Activated T-cell treated with anti-CD3 and anti-CD28 coated beads, Interleukin-2, amount 50 U/mL, for 72 hours (primary cell): ENCODE measurements around the gene ABCA4. TPM values are rescaled to one million over a fixed set of nuclear protein-coding genes. Genes with fewer than 3 reads are reported as not detected.
A peak's percentile ranks its signal among the peaks of the same experiment; 100 is the strongest.

Source experiments
- ATAC-seq, 2 donors: fragments of 150-1000 bp; cut with Tn5 transposase; replicated peaks in 1 of 2; 2 replicates each; pipeline ENCODE4 v1.10.0; 2021; ENCODE audit warnings: moderate library complexity in 2 of 2, mild to moderate bottlenecking in 1 of 2
- DNase-seq, 2 donors: peaks; one replicate each; pipeline ENCODE4 v3.0.0; 2021 to 2022; ENCODE audit warnings: mixed read lengths in 1 of 2
- H3K27ac Mint-ChIP-seq: one replicate; pipeline ENCODE4 v1.8.0; 2022; ENCODE audit warnings: mild to moderate bottlenecking, moderate library complexity, mixed read lengths
- H3K27me3 Mint-ChIP-seq: one replicate; pipeline ENCODE4 v1.8.0; 2022; ENCODE audit warnings: low read depth, mixed read lengths
- H3K36me3 Mint-ChIP-seq, 2 donors: one replicate each; pipeline ENCODE4 v1.8.0; 2022; ENCODE audit warnings: mixed read lengths in 2 of 2, mild to moderate bottlenecking in 1 of 2; ENCODE audit not compliant: insufficient read depth in 2 of 2
- H3K4me1 Mint-ChIP-seq: one replicate; pipeline ENCODE4 v1.8.0; 2022; ENCODE audit warnings: low read depth, mixed read lengths
- H3K4me3 Mint-ChIP-seq, 2 donors: one replicate each; pipeline ENCODE4 v1.8.0; 2022; ENCODE audit warnings: mild to moderate bottlenecking in 2 of 2, mixed read lengths in 2 of 2, moderate library complexity in 2 of 2
- H3K9me3 Mint-ChIP-seq, 2 donors: one replicate each; pipeline ENCODE4 v1.8.0; 2022; ENCODE audit warnings: mixed read lengths in 2 of 2
- total RNA-seq, 2 donors: library from RNA; stranded (reverse); gene quantifications; one replicate each; pipeline ENCODE4 v1.2.3, GENCODE V29; 2022

ABCA4 gene
- total RNA-seq, 2 donors from 2014 or later, result 0.53 to 2.5 TPM

DNA sequence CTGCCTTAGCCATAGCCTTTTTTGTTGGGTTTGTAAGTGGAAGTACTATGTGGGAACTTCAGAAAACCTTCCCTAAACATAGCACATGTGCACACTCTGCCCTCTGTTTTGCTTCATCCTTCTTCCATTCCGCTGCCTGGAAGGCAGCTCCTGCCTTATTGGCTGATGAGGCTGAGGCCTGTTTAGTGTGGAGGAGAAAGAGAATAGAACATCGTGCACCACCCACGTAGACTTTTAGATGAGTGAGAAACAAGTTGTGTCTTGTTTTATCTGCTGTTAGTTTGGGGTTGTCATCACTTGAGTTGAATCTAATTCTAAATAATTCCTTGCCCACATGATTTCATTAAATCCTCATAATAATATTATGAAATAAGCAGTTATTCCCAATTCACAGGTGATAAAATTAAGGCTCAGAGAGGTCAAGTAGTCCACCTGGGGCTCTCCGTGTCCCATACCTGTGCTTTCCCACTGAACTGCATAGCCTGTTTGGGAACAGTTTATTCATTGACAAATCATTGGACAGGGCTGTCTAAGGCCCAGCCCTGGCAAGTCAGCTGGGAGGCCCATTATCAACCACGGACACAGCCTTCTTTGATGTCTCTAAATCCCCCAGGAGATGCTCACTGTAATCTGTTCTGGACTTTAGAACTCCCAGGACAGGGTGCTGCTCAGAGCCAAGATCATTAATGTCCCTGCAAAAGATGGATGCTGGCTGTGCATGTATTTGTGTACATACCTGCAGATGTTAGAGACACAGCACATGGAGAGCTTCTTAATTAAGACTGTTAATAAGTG lies 93.0 kb downstream of the ABCA4 start:
- Mint-ChIP-seq H3K27ac (no peak overlapping the region), H3K9me3 (no peaks in the 10 kb centered on the region), H3K4me3 (no peak overlapping the region), H3K36me3 (no peaks in the 10 kb centered on the region), H3K4me1 (peaks cover 44% of the 10 kb centered on the region), H3K27me3 (peaks cover 15% of the 10 kb centered on the region)
- ATAC-seq (no peak), DNase-seq (no peak)

DNA sequence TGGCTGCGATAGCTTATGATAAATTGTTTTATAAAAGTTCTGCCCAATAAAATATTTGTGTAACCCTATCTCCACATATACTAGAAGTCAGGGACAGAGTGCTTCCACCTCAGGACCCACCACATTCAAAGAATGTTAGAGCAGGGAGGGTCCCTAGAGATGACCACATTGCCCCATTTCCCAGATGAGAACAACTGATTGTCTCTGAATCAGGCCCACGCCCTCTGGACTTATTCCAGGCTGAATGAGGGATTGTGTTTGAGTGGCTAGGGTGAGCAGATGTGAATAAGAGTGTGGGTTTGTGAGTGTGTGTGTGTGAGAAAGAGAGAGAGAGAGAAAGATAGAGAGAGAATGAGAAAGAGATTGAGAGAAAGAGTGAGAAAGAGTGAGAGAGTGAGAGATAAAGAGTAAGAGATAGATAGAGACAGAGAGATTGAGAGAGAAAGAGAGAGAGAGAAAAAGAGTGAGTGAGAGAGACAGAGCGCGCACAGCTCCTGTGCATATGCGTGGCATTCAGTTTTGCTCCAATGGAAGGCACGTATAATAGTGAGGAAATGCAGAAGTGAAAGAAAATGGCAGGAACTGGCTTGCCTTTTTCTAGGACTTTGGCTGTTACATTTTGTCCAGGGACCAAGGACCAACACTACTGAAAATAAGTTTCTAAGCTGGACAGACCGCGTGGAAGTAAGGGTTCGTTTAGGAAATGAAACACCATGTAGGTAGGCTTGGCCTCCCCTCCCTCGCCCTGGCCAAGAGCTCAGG lies 94.1 kb downstream of the ABCA4 start:
- H3K4me3 Mint-ChIP-seq, result no peak overlapping the region
- no peak overlapping the region for H3K27ac Mint-ChIP-seq
- H3K36me3 Mint-ChIP-seq, result no peaks in the 10 kb centered on the region
- H3K4me1 Mint-ChIP-seq, result peaks cover 43% of the 10 kb centered on the region
- DNase-seq, result no peak
- H3K9me3 Mint-ChIP-seq, result no peaks in the 10 kb centered on the region
- peaks cover 8% of the 10 kb centered on the region for H3K27me3 Mint-ChIP-seq
- ATAC-seq, result no peak

DNA sequence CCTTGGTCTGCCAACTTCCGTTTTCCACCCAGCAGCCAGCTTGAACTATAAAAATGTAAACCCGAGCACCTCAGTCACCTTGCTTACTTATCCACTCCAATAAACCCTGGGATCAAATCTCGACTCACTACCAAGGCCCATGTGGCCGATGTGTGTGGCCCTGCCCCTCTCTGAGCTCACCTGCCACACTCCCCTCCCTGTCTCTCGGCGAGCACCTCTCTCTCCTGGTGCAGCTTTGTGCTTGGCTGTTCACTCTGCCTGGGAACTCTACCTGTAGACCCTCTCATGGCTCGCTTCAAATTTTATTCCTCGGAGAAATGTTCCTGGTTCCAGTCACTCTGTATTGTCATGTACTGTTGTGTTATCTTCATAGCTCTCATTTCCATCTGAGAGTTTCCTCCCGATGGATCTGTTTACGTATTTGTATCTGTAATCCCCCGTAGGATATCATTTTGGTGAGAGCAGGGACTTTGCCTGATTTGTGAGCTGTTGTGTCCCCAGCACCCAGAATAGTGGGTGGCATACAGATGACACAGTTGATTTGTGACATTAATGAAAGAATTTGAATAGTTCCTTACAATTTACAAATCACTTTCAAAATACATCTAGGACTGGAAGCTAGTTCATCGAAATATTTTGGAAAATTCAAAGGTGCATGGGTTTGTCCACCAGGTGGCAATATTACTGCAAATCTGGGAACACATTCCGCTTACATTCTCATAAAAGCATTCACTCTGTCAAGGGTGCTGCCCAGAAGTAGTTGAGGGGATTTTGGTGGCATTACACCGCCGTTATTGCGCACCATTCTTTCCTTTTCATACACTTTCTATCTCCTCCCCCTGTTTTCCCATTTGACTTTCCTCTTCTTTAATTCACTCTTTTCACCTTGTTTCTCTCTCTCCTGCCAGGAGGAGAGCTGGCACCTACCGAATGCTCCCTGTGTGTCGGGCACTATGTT lies 95.3 kb downstream of the ABCA4 start:
- Mint-ChIP-seq H3K4me3 (peak overlapping the region; percentile 27 to 31), H3K9me3 (no peaks in the 10 kb centered on the region), H3K4me1 (peaks cover 38% of the 10 kb centered on the region), H3K27me3 (peaks cover 8% of the 10 kb centered on the region), H3K27ac (peak overlapping the region; percentile 76), H3K36me3 (no peaks in the 10 kb centered on the region)
- DNase-seq (no peak), ATAC-seq (peak; percentile 39 to 42)

- H3K27ac Mint-ChIP-seq, result no peak overlapping the region
- DNase-seq, result no peak
- ATAC-seq, result no peak
- H3K27me3 Mint-ChIP-seq, result peaks cover 8% of the 10 kb centered on the region
- no peaks in the 10 kb centered on the region for H3K9me3 Mint-ChIP-seq
- no peak overlapping the region for H3K4me3 Mint-ChIP-seq
- no peaks in the 10 kb centered on the region for H3K36me3 Mint-ChIP-seq
- H3K4me1 Mint-ChIP-seq, result peaks cover 32% of the 10 kb centered on the region
Measured at GRCh38 chr1:94024104-94024792, 96.7 kb downstream of the ABCA4 start.

DNA sequence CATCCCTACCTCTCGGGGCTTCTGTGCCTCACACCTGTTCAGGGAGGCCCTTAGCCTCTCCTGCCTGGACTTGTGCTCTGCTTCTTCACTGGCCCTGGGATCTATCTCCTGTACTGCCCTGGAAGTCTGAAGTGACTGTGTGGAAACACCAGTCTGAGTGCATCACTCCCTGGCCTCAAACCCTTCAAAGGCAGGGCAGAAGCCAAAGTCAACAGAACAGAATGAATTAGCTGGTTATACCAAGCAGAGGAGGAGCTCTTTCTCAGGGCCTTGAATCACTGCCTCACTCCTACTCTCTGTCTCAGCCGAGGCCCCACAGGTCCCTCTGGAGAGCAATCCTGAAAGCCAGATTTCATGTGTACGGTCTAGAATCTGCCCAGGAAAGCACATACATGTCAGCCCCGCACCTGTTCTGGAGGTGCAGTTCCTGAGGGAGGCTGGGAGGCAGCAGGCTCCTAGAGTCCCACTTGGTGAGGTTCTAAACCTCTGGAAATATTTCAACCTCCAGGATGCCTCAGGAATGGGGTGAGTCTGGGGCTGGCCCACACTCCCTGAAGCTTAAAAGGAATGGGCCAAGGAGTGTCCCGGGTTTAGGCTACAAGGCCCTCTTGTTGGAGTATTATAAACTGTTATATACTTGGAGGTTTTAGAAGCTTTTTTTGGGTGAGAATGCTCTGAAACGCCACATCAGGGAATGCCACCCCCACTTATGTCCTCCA lies 98.3 kb downstream of the ABCA4 start:
- H3K4me1 Mint-ChIP-seq, result peaks cover 26% of the 10 kb centered on the region
- no peak overlapping the region for H3K4me3 Mint-ChIP-seq
- no peaks in the 10 kb centered on the region for H3K9me3 Mint-ChIP-seq
- peaks cover 8% of the 10 kb centered on the region for H3K27me3 Mint-ChIP-seq
- DNase-seq (no peak), ATAC-seq (peak; percentile 31 to 48)
- no peaks in the 10 kb centered on the region for H3K36me3 Mint-ChIP-seq
- H3K27ac Mint-ChIP-seq, result no peak overlapping the region

- Mint-ChIP-seq H3K27ac (no peak overlapping the region), H3K36me3 (no peaks in the 10 kb centered on the region), H3K27me3 (peaks cover 8% of the 10 kb centered on the region), H3K4me3 (no peak overlapping the region), H3K9me3 (no peaks in the 10 kb centered on the region), H3K4me1 (peaks cover 32% of the 10 kb centered on the region)
- DNase-seq (no peak), ATAC-seq (no peak)
Measured at GRCh38 chr1:94020764-94021579, 100.0 kb downstream of the ABCA4 start.

GRCh38 chr1:94019327-94019726 lies 101.6 kb downstream of the ABCA4 start:
- Mint-ChIP-seq H3K4me3 (no peak overlapping the region), H3K27ac (no peak overlapping the region), H3K27me3 (peaks cover under 1% of the 10 kb centered on the region), H3K4me1 (peaks cover 39% of the 10 kb centered on the region), H3K36me3 (no peaks in the 10 kb centered on the region), H3K9me3 (no peaks in the 10 kb centered on the region)
- ATAC-seq, result no peak
- no peak for DNase-seq

GRCh38 chr1:94017155-94017829 lies 103.7 kb downstream of the ABCA4 start:
- no peaks in the 10 kb centered on the region for H3K9me3 Mint-ChIP-seq
- H3K4me3 Mint-ChIP-seq, result peak overlapping the region; percentile 5 to 18
- H3K4me1 Mint-ChIP-seq, result peaks cover 35% of the 10 kb centered on the region
- no peaks in the 10 kb centered on the region for H3K36me3 Mint-ChIP-seq
- DNase-seq (peak; percentile 57 to 63), ATAC-seq (peak; percentile 97 to 98)
- H3K27ac Mint-ChIP-seq, result peak overlapping the region; percentile 3
- peaks cover 19% of the 10 kb centered on the region for H3K27me3 Mint-ChIP-seq

DNA sequence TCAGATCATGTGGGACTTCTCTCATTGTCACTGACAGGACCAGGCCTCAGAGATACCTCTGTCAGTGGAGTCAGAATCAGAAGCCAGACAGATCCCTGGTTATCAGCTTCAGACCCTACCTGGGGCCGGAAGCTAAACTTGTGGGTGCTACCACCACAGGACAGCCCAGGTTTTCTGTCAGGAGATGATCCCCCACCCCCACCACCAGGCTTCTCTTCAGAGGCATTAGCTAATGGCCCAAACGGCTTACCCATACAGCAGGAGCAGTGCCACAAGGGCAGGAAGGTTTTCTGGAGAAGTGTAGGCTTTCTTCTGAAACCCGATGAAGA lies 105.5 kb downstream of the ABCA4 start:
- peaks cover 19% of the 10 kb centered on the region for H3K27me3 Mint-ChIP-seq
- H3K9me3 Mint-ChIP-seq, result no peaks in the 10 kb centered on the region
- peaks cover 34% of the 10 kb centered on the region for H3K4me1 Mint-ChIP-seq
- ATAC-seq (no peak), DNase-seq (no peak)
- peak overlapping the region; percentile 30 for H3K27ac Mint-ChIP-seq
- H3K4me3 Mint-ChIP-seq, result no peak overlapping the region
- no peaks in the 10 kb centered on the region for H3K36me3 Mint-ChIP-seq

- Mint-ChIP-seq H3K9me3 (no peaks in the 10 kb centered on the region), H3K27me3 (peaks cover 19% of the 10 kb centered on the region), H3K36me3 (no peaks in the 10 kb centered on the region), H3K27ac (peak overlapping the region; percentile 30), H3K4me1 (peaks cover 34% of the 10 kb centered on the region), H3K4me3 (no peak overlapping the region)
- DNase-seq, result no peak
- ATAC-seq, result no peak
Measured at GRCh38 chr1:94014635-94015488, 106.1 kb downstream of the ABCA4 start.
